Nephron (organoid): ENCODE measurements around the gene UBXN4.
"Not testable (repeated sequence)": the region's sequence is repeated elsewhere in the genome, so short reads cannot be mapped to it uniquely, and the experiment has no call there.

Source experiments
- H3K27ac Mint-ChIP-seq, 3 experiments: 2 replicates each; pipeline ENCODE4 v1.8.0; 2020; ENCODE audit warnings: mixed read lengths in 3 of 3, mild to moderate bottlenecking in 2 of 3, moderate library complexity in 1 of 3
- H3K27me3 Mint-ChIP-seq: 2 replicates; pipeline ENCODE4 v1.8.0; 2021; ENCODE audit warnings: low read depth, mild to moderate bottlenecking, moderate library complexity, mixed read lengths
- H3K36me3 Mint-ChIP-seq: 2 replicates; pipeline ENCODE4 v1.8.0; 2020; ENCODE audit warnings: low read depth, mixed read lengths
- H3K4me1 Mint-ChIP-seq: 2 replicates; pipeline ENCODE4 v1.8.0; 2020; ENCODE audit warnings: mixed read lengths
- H3K4me3 Mint-ChIP-seq, 3 experiments: 2 replicates each; pipeline ENCODE4 v1.8.0; 2020; ENCODE audit warnings: mild to moderate bottlenecking in 3 of 3, mixed read lengths in 3 of 3, moderate library complexity in 2 of 3
- H3K9me3 Mint-ChIP-seq: 2 replicates; pipeline ENCODE4 v1.8.0; 2020; ENCODE audit warnings: mixed read lengths
- CTCF ChIP-seq, 3 experiments: fragments of 200-600 bp; sonication (generic); IDR thresholded peaks; one replicate each; pipeline ENCODE4 v1.5.0; 2021; ENCODE audit warnings: antibody characterized with exemption in 3 of 3; ENCODE audit not compliant: unreplicated experiment in 3 of 3

UBXN4 gene

GRCh38 chr2:135708159-135708558 is 33.5 kb upstream of the UBXN4 start:
- TF ChIP-seq CTCF (IDR thresholded peaks at IDR 0.05; ENCODE audit: unreplicated experiment in 3 of 3): no peak
- Mint-ChIP-seq H3K36me3 (peaks cover 18% of the 10 kb centered on the region), H3K27ac (no peak overlapping the region), H3K4me1 (no peaks in the 10 kb centered on the region), H3K9me3 (no peaks in the 10 kb centered on the region), H3K4me3 (no peak overlapping the region), H3K27me3 (no peaks in the 10 kb centered on the region)

GRCh38 chr2:135709992-135710391 is 31.7 kb upstream of the UBXN4 start:
- Mint-ChIP-seq H3K4me3 (no peak overlapping the region), H3K4me1 (no peaks in the 10 kb centered on the region), H3K36me3 (peaks cover 30% of the 10 kb centered on the region), H3K27me3 (no peaks in the 10 kb centered on the region), H3K9me3 (no peaks in the 10 kb centered on the region), H3K27ac (no peak overlapping the region)
- peak; percentile 91 to 98 (median 95) for TF ChIP-seq CTCF (IDR thresholded peaks at IDR 0.05; ENCODE audit: unreplicated experiment in 3 of 3)

GRCh38 chr2:135715086-135715485 is 26.6 kb upstream of the UBXN4 start:
- H3K27me3 Mint-ChIP-seq, H3K4me3 Mint-ChIP-seq, H3K9me3 Mint-ChIP-seq, H3K27ac Mint-ChIP-seq, H3K4me1 Mint-ChIP-seq: not testable (repeated sequence)
- H3K36me3 Mint-ChIP-seq: peaks cover 46% of the 10 kb centered on the region

GRCh38 chr2:135728064-135728743 is 13.5 kb upstream of the UBXN4 start:
- H3K27me3 Mint-ChIP-seq: no peaks in the 10 kb centered on the region
- peak overlapping the region; percentile 3 to 45 (median 44) for H3K27ac Mint-ChIP-seq
- H3K4me3 Mint-ChIP-seq: no peak overlapping the region
- H3K36me3 Mint-ChIP-seq: peaks cover 24% of the 10 kb centered on the region
- peaks cover 8% of the 10 kb centered on the region for H3K4me1 Mint-ChIP-seq
- no peak for TF ChIP-seq CTCF (IDR thresholded peaks at IDR 0.05; ENCODE audit: unreplicated experiment in 3 of 3)
- no peaks in the 10 kb centered on the region for H3K9me3 Mint-ChIP-seq

- H3K27me3 Mint-ChIP-seq: no peaks in the 10 kb centered on the region
- H3K4me3 Mint-ChIP-seq: no peak overlapping the region
- peaks cover 8% of the 10 kb centered on the region for H3K4me1 Mint-ChIP-seq
- no peaks in the 10 kb centered on the region for H3K9me3 Mint-ChIP-seq
- no peaks in the 10 kb centered on the region for H3K36me3 Mint-ChIP-seq
- no peak overlapping the region for H3K27ac Mint-ChIP-seq
- TF ChIP-seq CTCF (IDR thresholded peaks at IDR 0.05; ENCODE audit: unreplicated experiment in 3 of 3): no peak
Observed at GRCh38 chr2:135732561-135732960, 9.1 kb upstream of the UBXN4 start.

- Mint-ChIP-seq H3K27me3 (no peaks in the 10 kb centered on the region), H3K4me3 (no peak overlapping the region), H3K27ac (no peak overlapping the region), H3K36me3 (no peaks in the 10 kb centered on the region), H3K4me1 (peaks cover 6% of the 10 kb centered on the region), H3K9me3 (no peaks in the 10 kb centered on the region)
- no peak for TF ChIP-seq CTCF (IDR thresholded peaks at IDR 0.05; ENCODE audit: unreplicated experiment in 3 of 3)
Observed at GRCh38 chr2:135733045-135733444, 8.6 kb upstream of the UBXN4 start.
